ENCODE measurements around the gene ANGEL2. TPM values are rescaled to one million over a fixed set of nuclear protein-coding genes. Genes with fewer than 3 reads are reported as not detected.
A peak's percentile ranks its signal among the peaks of the same experiment; 100 is the strongest.

Gene ANGEL2
- total RNA-seq, 4 donors from 2014 or later: 24.4 to 46.1 (median 34.8) TPM

GRCh38 chr1:212973426-212973825 is 42.2 kb downstream of the ANGEL2 start:
- Histone ChIP-seq H3K9me3 (no peaks in the 10 kb centered on the region), H3K4me1 (no peaks in the 10 kb centered on the region), H3K36me3 (peaks cover 0 to 7% (median 0%) of the 10 kb centered on the region in 4 donors), H3K27me3 (no peaks in the 10 kb centered on the region), H3K4me3 (no peak overlapping the region), H3K27ac (replicated peaks in 1 of 4) (no peak overlapping the region)
- no peak for DNase-seq (ENCODE audit: extremely low spot score)
- intact Hi-C loops (cut with DNase I): no loop called here
- TF ChIP-seq POLR2A (IDR thresholded peaks at IDR 0.05; ENCODE audit: low read depth) (no peak), CTCF (IDR thresholded peaks at IDR 0.05) (no peak), EP300 (IDR thresholded peaks at IDR 0.05) (no peak), POLR2AphosphoS5 (IDR thresholded peaks at IDR 0.05) (no peak)
- 95% methylated on average over 4 of the region's 4 CpGs for WGBS

GRCh38 chr1:212971312-212971711 is 44.4 kb downstream of the ANGEL2 start:
- H3K36me3 ChIP-seq: peaks cover 0 to 7% (median 0%) of the 10 kb centered on the region in 4 donors
- no peak for DNase-seq (ENCODE audit: extremely low spot score)
- no peaks in the 10 kb centered on the region for H3K9me3 ChIP-seq
- no peaks in the 10 kb centered on the region for H3K4me1 ChIP-seq
- 89% methylated on average over 5 of the region's 5 CpGs for WGBS
- H3K27ac ChIP-seq (replicated peaks in 1 of 4): no peak overlapping the region
- TF ChIP-seq POLR2A (IDR thresholded peaks at IDR 0.05; ENCODE audit: low read depth): no peak
- no peak for TF ChIP-seq EP300 (IDR thresholded peaks at IDR 0.05)
- TF ChIP-seq CTCF (IDR thresholded peaks at IDR 0.05): no peak
- TF ChIP-seq POLR2AphosphoS5 (IDR thresholded peaks at IDR 0.05): no peak
- H3K4me3 ChIP-seq: no peak overlapping the region
- intact Hi-C loops (cut with DNase I): no loop called here
- H3K27me3 ChIP-seq: no peaks in the 10 kb centered on the region

GRCh38 chr1:212970085-212970484 is 45.6 kb downstream of the ANGEL2 start:
- no peak overlapping the region for H3K27ac ChIP-seq (replicated peaks in 1 of 4)
- intact Hi-C loops (cut with DNase I): no loop called here
- no peak for DNase-seq (ENCODE audit: extremely low spot score)
- H3K36me3 ChIP-seq: peaks cover 0 to 7% (median 0%) of the 10 kb centered on the region in 4 donors
- TF ChIP-seq POLR2A (IDR thresholded peaks at IDR 0.05; ENCODE audit: low read depth) (no peak), EP300 (IDR thresholded peaks at IDR 0.05) (no peak), POLR2AphosphoS5 (IDR thresholded peaks at IDR 0.05) (no peak), CTCF (IDR thresholded peaks at IDR 0.05) (no peak)
- H3K4me1 ChIP-seq: no peaks in the 10 kb centered on the region
- peaks cover 0 to 4% (median 0%) of the 10 kb centered on the region in 4 donors for H3K27me3 ChIP-seq
- no peak overlapping the region for H3K4me3 ChIP-seq
- WGBS: 90% methylated on average over 4 of the region's 4 CpGs
- H3K9me3 ChIP-seq: no peaks in the 10 kb centered on the region

GRCh38 chr1:212968368-212968863 is 47.3 kb downstream of the ANGEL2 start:
- DNase-seq (ENCODE audit: extremely low spot score): no peak
- 72% methylated on average over 3 of the region's 3 CpGs for WGBS
- peaks cover 0 to 4% (median 0%) of the 10 kb centered on the region in 4 donors for H3K27me3 ChIP-seq
- no peaks in the 10 kb centered on the region for H3K36me3 ChIP-seq
- H3K9me3 ChIP-seq: no peaks in the 10 kb centered on the region
- TF ChIP-seq POLR2AphosphoS5 (IDR thresholded peaks at IDR 0.05) (no peak), CTCF (IDR thresholded peaks at IDR 0.05) (no peak), POLR2A (IDR thresholded peaks at IDR 0.05; ENCODE audit: low read depth) (no peak), EP300 (IDR thresholded peaks at IDR 0.05) (no peak)
- no peak overlapping the region for H3K4me3 ChIP-seq
- no peak overlapping the region for H3K27ac ChIP-seq (replicated peaks in 1 of 4)
- intact Hi-C loops (cut with DNase I): no loop called here
- no peaks in the 10 kb centered on the region for H3K4me1 ChIP-seq

- DNase-seq (ENCODE audit: extremely low spot score): no peak
- TF ChIP-seq POLR2A (IDR thresholded peaks at IDR 0.05; ENCODE audit: low read depth) (no peak), EP300 (IDR thresholded peaks at IDR 0.05) (no peak), CTCF (IDR thresholded peaks at IDR 0.05) (peak in 1 of 3 experiments; percentile 28), POLR2AphosphoS5 (IDR thresholded peaks at IDR 0.05) (no peak)
- intact Hi-C loops (cut with DNase I): no loop called here
- Histone ChIP-seq H3K27ac (replicated peaks in 1 of 4) (no peak overlapping the region), H3K36me3 (no peaks in the 10 kb centered on the region), H3K4me1 (no peaks in the 10 kb centered on the region), H3K9me3 (no peaks in the 10 kb centered on the region), H3K27me3 (peaks cover 0 to 4% (median 0%) of the 10 kb centered on the region in 4 donors), H3K4me3 (no peak overlapping the region)
- 90% methylated on average over 8 of the region's 8 CpGs for WGBS
These were observed 47.9 kb downstream of the ANGEL2 start for GRCh38 chr1:212967801-212968200.
